ENCODE results near the gene NUP93.
"Not testable (repeated sequence)": the region's sequence is repeated elsewhere in the genome, so short reads cannot be mapped to it uniquely, and the experiment has no call there.

The NUP93 gene

GRCh38 chr16:56870276-56870888 lies 140.5 kb downstream of the NUP93 start:
- no peak for DNase-seq (ENCODE audit: low read depth)

- DNase-seq (ENCODE audit: low read depth): no peak
These were observed 141.3 kb downstream of the NUP93 start for GRCh38 chr16:56871172-56871593.

- no peak for DNase-seq (ENCODE audit: low read depth)
These were observed 143.0 kb downstream of the NUP93 start for GRCh38 chr16:56872863-56873391.

GRCh38 chr16:56874800-56875199 lies 144.9 kb downstream of the NUP93 start:
- no peak for DNase-seq (ENCODE audit: low read depth)

GRCh38 chr16:56876048-56876447 lies 146.1 kb downstream of the NUP93 start:
- DNase-seq (ENCODE audit: low read depth): no peak

GRCh38 chr16:56877486-56878182 lies 147.7 kb downstream of the NUP93 start:
- no peak for DNase-seq (ENCODE audit: low read depth)

- DNase-seq (ENCODE audit: low read depth): no peak
These were observed 148.4 kb downstream of the NUP93 start for GRCh38 chr16:56878282-56878854.

- DNase-seq (ENCODE audit: low read depth): no peak
These were observed 149.3 kb downstream of the NUP93 start for GRCh38 chr16:56879276-56879675.

- no peak for DNase-seq (ENCODE audit: low read depth)
These were observed 150.2 kb downstream of the NUP93 start for GRCh38 chr16:56880176-56880575.

GRCh38 chr16:56880685-56881084 lies 150.8 kb downstream of the NUP93 start:
- no peak for DNase-seq (ENCODE audit: low read depth)

- DNase-seq (ENCODE audit: low read depth): no peak
These were observed 152.3 kb downstream of the NUP93 start for GRCh38 chr16:56882077-56882800.

GRCh38 chr16:56883586-56883985 lies 153.7 kb downstream of the NUP93 start:
- no peak for DNase-seq (ENCODE audit: low read depth)

- DNase-seq (ENCODE audit: low read depth): no peak
These were observed 154.2 kb downstream of the NUP93 start for GRCh38 chr16:56884026-56884582.

GRCh38 chr16:56884929-56885328 lies 155.0 kb downstream of the NUP93 start:
- not testable (repeated sequence) for DNase-seq (ENCODE audit: low read depth)

- DNase-seq (ENCODE audit: low read depth): no peak
These were observed 155.7 kb downstream of the NUP93 start for GRCh38 chr16:56885446-56886162.

- DNase-seq (ENCODE audit: low read depth): no peak
These were observed 156.4 kb downstream of the NUP93 start for GRCh38 chr16:56886296-56886695.

- no peak for DNase-seq (ENCODE audit: low read depth)
These were observed 156.9 kb downstream of the NUP93 start for GRCh38 chr16:56886826-56887225.

- no peak for DNase-seq (ENCODE audit: low read depth)
These were observed 158.9 kb downstream of the NUP93 start for GRCh38 chr16:56888806-56889205.

GRCh38 chr16:56889206-56889605 lies 159.3 kb downstream of the NUP93 start:
- no peak for DNase-seq (ENCODE audit: low read depth)

GRCh38 chr16:56891685-56892084 lies 161.8 kb downstream of the NUP93 start:
- no peak for DNase-seq (ENCODE audit: low read depth)

- no peak for DNase-seq (ENCODE audit: low read depth)
These were observed 162.8 kb downstream of the NUP93 start for GRCh38 chr16:56892705-56893104.
